ENCODE measurements around the gene KLHL36. TPM values are rescaled to one million over a fixed set of nuclear protein-coding genes. Genes with fewer than 3 reads are reported as not detected.

The KLHL36 gene
- total and polyA plus RNA-seq, 2 donors from 2014 or later, result 13.7 to 76.6 TPM

GRCh38 chr16:84665359-84665758, 17.0 kb downstream of the KLHL36 start:
- Histone ChIP-seq H3K4me1 (ENCODE audit: control insufficient read depth in 2 of 3, insufficient read depth in 2 of 3, low read depth in 1 of 3, low read length in 3 of 3) (no peaks in the 10 kb centered on the region), H3K27ac (ENCODE audit: low read depth in 2 of 2, low read length in 2 of 2) (no peak overlapping the region), H3K27me3 (ENCODE audit: control insufficient read depth, insufficient read depth, low read length) (no peaks in the 10 kb centered on the region), H3K4me3 (ENCODE audit: low read length in 3 of 3) (no peak overlapping the region), H3K36me3 (ENCODE audit: control insufficient read depth in 2 of 3, insufficient read depth in 3 of 3, low read length in 3 of 3) (peaks cover 0 to 55% (median 23%) of the 10 kb centered on the region in 3 donors), H3K9ac (ENCODE audit: low read length in 3 of 3) (no peak overlapping the region), H3K9me3 (ENCODE audit: control insufficient read depth in 2 of 3, insufficient read depth in 1 of 3, low read length in 3 of 3) (no peaks in the 10 kb centered on the region)
- intact Hi-C loops (cut with DNase I), result no loop called here
- TF ChIP-seq CTCF (IDR thresholded peaks at IDR 0.05; ENCODE audit: borderline replicate concordance, extremely low read depth, insufficient read depth), result no peak
- DNase-seq (no peak), FAIRE-seq (no peak)

GRCh38 chr16:84665843-84666242, 17.5 kb downstream of the KLHL36 start:
- Histone ChIP-seq H3K27me3 (ENCODE audit: control insufficient read depth, insufficient read depth, low read length) (no peaks in the 10 kb centered on the region), H3K9ac (ENCODE audit: low read length in 3 of 3) (no peak overlapping the region), H3K4me3 (ENCODE audit: low read length in 3 of 3) (no peak overlapping the region), H3K4me1 (ENCODE audit: control insufficient read depth in 2 of 3, insufficient read depth in 2 of 3, low read depth in 1 of 3, low read length in 3 of 3) (no peaks in the 10 kb centered on the region), H3K9me3 (ENCODE audit: control insufficient read depth in 2 of 3, insufficient read depth in 1 of 3, low read length in 3 of 3) (no peaks in the 10 kb centered on the region), H3K27ac (ENCODE audit: low read depth in 2 of 2, low read length in 2 of 2) (no peak overlapping the region), H3K36me3 (ENCODE audit: control insufficient read depth in 2 of 3, insufficient read depth in 3 of 3, low read length in 3 of 3) (peaks cover 0 to 50% (median 21%) of the 10 kb centered on the region in 3 donors)
- DNase-seq, result peak in 1 of 5 donors; percentile 43
- intact Hi-C loops (cut with DNase I), result no loop called here
- no peak for FAIRE-seq
- TF ChIP-seq CTCF (IDR thresholded peaks at IDR 0.05; ENCODE audit: borderline replicate concordance, extremely low read depth, insufficient read depth), result no peak

- intact Hi-C loops (cut with DNase I), result no loop called here
- Histone ChIP-seq H3K9ac (ENCODE audit: low read length in 3 of 3) (no peak overlapping the region), H3K27ac (ENCODE audit: low read depth in 2 of 2, low read length in 2 of 2) (no peak overlapping the region), H3K4me3 (ENCODE audit: low read length in 3 of 3) (no peak overlapping the region), H3K36me3 (ENCODE audit: control insufficient read depth in 2 of 3, insufficient read depth in 3 of 3, low read length in 3 of 3) (peaks cover 0 to 34% (median 10%) of the 10 kb centered on the region in 3 donors), H3K9me3 (ENCODE audit: control insufficient read depth in 2 of 3, insufficient read depth in 1 of 3, low read length in 3 of 3) (no peaks in the 10 kb centered on the region), H3K27me3 (ENCODE audit: control insufficient read depth, insufficient read depth, low read length) (no peaks in the 10 kb centered on the region), H3K4me1 (ENCODE audit: control insufficient read depth in 2 of 3, insufficient read depth in 2 of 3, low read depth in 1 of 3, low read length in 3 of 3) (no peaks in the 10 kb centered on the region)
- TF ChIP-seq CTCF (IDR thresholded peaks at IDR 0.05; ENCODE audit: borderline replicate concordance, extremely low read depth, insufficient read depth), result no peak
- FAIRE-seq (no peak), DNase-seq (peak in 1 of 5 donors; percentile 32)
These were observed 19.4 kb downstream of the KLHL36 start for GRCh38 chr16:84667600-84668309.

All from kidney (tissue), 14 donors.